Measurements from ENCODE around the gene NT5DC4.
"Not testable (repeated sequence)": the region's sequence is repeated elsewhere in the genome, so short reads cannot be mapped to it uniquely, and the experiment has no call there.

Gene NT5DC4

GRCh38 chr2:112699984-112700667, 20.7 kb upstream of the NT5DC4 start:
- DNase-seq (ENCODE audit: low read depth in 2 of 2): no peak

DNA sequence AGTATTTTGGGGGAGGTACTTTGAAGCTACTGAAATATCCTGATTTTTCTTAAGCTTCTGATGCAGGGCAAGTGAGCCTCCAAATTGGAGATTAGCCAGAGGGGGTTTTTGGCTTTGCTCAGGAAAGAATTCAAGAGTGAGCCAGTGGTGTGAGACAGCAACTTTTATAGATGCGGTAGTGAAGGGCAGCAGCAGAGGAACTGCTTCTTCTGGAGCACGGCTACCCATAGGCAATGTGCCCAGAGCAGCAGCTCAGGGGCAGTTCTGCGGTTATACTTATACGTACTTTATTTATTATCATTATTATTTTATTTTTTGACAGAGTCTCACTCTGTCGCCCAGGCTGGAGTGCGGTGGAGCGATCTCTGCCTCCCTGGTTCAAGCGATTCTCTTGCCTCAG, 19.8 kb upstream of the NT5DC4 start:
- no peak for DNase-seq (ENCODE audit: low read depth in 2 of 2)

DNA sequence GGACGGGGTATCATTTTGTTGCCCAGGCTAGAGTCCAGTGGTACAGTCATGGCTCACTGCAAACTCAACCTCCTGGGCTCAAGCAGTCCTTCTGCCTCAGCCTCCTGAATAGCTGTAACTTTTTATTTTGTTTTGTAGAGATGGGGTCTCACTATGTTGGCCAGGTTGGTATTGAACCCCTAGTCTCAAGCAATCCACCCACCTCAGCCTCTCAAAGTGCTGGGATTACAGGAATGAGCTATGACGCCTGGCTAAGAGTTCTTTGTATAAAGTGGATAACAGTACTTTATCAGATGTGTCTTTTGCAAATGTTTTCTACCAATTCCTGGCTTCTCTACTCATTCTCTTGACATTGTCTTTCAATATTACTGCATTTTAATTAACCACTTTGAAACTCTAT, 17.1 kb upstream of the NT5DC4 start:
- no peak for DNase-seq (ENCODE audit: low read depth in 2 of 2)

- DNase-seq (ENCODE audit: low read depth in 2 of 2): no peak
These were observed 15.2 kb upstream of the NT5DC4 start for GRCh38 chr2:112705575-112705974.

- peak in 1 of 2 experiments; percentile 24 for DNase-seq (ENCODE audit: low read depth in 2 of 2)
These were observed 14.6 kb upstream of the NT5DC4 start for GRCh38 chr2:112706170-112706664.

GRCh38 chr2:112706947-112707346, 13.9 kb upstream of the NT5DC4 start:
- DNase-seq (ENCODE audit: low read depth in 2 of 2): not testable (repeated sequence)

- no peak for DNase-seq (ENCODE audit: low read depth in 2 of 2)
These were observed 11.9 kb upstream of the NT5DC4 start for GRCh38 chr2:112708968-112709367.

GRCh38 chr2:112709703-112710102, 11.1 kb upstream of the NT5DC4 start:
- no peak for DNase-seq (ENCODE audit: low read depth in 2 of 2)

DNA sequence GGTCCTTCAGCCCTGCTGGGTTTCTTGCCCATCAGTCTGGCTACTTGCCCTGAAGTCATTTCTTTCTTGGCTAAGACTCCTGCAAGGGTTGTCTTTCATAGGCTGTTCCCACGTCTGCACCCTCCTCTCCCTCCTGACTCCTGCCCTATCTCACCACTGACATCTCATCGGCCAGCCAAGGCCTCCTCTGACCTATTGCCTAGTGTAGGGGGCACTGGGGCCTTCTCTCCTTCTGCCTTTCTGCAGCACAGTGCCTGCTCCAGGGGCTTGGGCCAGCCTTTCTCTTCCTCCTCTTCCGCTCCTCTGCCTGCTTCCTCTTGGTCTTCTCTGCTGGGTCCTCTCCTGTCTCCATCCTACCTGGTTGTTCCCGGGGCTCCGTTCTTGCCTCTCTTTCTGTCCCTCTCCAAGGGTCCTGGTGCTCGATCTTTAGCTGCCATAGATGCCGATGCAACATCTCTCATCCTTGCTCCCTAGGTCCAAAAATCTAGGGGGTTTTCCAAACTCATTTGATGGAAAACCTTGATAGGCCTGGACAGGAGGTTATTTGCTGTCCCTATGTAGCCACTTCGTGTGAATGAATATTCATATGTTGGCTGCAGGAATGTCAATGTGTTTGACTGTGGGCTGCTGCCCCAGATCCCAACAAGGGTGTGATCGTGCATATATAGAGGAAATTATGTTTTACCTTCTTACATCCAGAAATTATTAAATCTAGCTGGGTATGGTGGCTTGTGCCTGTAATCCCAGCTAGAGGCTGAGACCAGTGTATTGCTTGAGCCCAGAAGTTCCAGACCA, 9.7 kb upstream of the NT5DC4 start:
- no peak for DNase-seq (ENCODE audit: low read depth in 2 of 2)

GRCh38 chr2:112712465-112712864, 8.4 kb upstream of the NT5DC4 start:
- DNase-seq (ENCODE audit: low read depth in 2 of 2): no peak

DNA sequence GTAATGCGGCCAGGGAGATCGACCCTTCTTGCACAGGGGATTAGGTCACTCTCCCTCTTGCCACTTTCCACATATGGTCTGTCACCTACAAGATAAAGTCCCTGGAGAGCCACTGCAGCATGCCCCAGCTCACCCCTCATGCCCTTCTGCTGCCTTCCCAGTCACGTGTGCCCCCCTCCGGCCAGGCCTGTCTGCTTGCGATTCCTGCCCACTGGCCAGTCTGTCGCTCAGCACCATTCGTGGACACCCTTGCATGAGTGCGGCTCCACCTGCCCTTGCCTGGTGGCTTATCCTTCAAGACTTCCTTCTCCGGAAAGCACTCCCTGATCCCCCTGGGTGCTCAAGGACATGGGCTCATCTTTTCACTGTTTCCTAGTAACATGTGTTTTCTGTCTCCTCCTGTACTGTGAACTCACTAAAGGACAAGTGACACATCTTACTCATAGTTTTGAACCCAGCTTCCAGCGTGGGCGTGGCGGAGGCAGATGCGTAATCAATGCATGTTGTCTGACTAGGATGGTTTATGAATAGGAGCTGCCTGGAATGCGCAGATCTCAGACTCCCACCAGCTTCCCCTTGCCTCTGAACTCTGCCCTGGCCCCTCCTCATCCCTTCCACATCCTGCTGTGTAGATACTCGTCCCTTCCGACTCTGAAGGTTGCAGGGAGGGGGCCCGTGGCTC, 7.8 kb upstream of the NT5DC4 start:
- DNase-seq (ENCODE audit: low read depth in 2 of 2): peak; percentile 24 to 32

- no peak for DNase-seq (ENCODE audit: low read depth in 2 of 2)
These were observed 7.3 kb upstream of the NT5DC4 start for GRCh38 chr2:112713585-112713925.

DNA sequence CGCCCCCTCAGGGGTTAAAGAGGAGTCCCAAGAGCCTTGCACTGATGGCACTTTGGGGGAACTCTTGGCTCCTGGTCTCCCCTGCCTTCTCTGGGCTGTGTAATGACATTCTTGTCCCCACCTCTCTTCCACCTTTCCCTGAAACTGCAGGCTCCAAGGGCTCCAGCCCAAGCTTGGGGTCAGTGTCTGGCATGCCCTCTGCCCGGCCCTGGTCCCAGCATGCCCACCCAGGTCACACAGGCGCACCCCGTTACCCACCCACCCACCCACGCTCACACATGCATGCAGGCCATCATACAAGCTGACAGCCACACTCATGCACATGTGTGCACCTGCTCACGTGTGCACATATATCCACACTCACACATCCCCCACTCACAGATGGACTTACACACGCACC, 6.9 kb upstream of the NT5DC4 start:
- no peak for DNase-seq (ENCODE audit: low read depth in 2 of 2)

DNA sequence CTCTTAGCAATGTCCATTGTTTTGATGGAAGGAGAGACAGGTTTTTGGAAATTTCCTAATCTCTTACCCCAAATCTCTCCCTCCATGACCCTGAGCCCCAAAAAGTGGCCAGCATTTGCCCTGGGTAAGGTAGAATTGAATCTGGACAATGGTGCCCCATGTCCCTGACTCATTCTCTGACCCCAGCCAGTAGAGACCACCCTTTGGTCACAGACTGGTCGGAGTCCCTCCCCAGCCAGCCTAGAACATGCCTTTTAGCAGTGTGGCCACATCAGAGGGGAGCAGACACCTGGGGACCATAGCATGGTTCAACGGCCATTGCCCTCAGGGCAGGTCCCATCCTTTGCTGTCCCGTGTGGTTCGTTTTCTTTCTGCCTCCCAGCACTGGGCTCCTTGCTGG, 6.5 kb upstream of the NT5DC4 start:
- DNase-seq (ENCODE audit: low read depth in 2 of 2): no peak

DNA sequence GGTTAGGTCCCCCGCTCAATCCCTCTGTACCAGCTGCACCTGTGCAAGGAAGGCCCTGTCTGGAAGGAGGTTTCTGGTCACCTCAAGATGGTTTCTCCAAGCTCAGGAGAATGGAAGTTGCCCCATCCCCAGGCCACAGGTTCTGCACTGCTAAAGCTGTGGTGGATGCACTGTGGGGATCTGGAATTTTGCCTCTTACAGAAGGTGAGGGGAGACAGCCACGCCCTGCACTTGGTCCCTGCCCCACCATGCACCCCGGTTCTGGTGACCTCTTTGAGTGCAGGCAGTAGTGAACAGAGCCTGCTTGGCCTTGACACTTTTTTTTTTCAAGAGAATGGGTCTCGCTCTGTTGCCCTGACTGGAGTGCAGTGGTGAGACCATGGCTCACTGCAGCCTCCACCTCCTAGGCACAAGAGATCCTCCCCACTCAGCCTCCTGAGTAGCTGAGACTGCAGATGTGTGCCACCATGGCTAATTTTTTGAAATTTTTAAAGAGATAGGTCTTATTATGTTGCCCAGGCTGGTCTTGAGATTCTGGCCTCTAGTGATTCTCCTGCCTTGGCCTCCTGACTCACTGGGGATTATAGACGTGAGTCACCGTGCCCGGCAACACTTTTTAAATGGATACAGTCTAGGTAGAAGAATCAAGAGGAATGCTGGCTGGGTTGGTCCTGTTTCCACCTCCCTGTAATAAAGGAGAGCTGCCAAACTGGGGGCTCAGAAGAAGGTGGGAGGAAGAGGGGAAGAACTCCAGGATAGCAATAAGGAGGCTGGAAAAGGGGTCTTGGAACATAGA, 5.8 kb upstream of the NT5DC4 start:
- no peak for DNase-seq (ENCODE audit: low read depth in 2 of 2)

GRCh38 chr2:112716094-112716493, 4.7 kb upstream of the NT5DC4 start:
- not testable (repeated sequence) for DNase-seq (ENCODE audit: low read depth in 2 of 2)

GRCh38 chr2:112716826-112717352, 3.9 kb upstream of the NT5DC4 start:
- DNase-seq (ENCODE audit: low read depth in 2 of 2): not testable (repeated sequence)

GRCh38 chr2:112718863-112719370, 1.9 kb upstream of the NT5DC4 start:
- no peak for DNase-seq (ENCODE audit: low read depth in 2 of 2)

DNA sequence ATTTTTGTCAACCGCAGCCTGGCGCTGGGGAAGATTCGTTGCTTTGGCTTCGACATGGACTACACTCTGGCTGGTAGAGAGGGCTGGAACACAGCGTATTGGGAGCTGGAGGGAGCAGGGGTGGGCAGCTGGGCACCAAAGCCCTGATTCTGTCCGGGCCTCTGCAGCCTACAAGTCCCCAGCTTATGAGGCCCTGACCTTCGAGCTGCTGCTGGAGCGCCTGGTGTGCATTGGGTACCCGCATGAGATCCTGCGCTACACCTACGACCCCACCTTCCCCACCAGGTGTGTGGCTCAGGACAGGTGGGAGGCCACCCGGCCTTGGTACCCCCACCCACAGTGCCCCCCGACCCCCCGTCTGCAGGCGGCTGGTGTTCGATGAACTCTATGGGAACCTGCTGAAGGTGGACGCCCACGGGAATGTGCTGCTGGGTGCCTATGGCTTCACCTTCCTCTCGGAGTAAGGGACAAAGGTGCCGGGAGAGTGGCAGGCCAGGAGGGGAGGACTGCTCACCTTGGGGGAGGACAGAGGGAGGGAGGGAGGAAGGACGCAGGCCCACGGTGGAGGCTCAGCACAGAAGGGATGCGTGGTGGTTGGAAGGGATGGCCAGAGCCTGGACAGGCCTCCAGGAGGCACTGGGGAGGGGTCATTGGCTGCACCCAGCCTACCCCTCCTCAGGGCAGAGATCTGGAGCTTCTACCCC, 1.2 kb downstream of the NT5DC4 start:
- no peak for DNase-seq (ENCODE audit: low read depth in 2 of 2)

GRCh38 chr2:112722816-112723546, 2.2 kb downstream of the NT5DC4 start:
- no peak for DNase-seq (ENCODE audit: low read depth in 2 of 2)

Data from stimulated activated CD4-positive, alpha-beta T cell treated with anti-CD3 and anti-CD28 coated beads, Interleukin-12 subunit alpha, Interleukin-12 subunit beta, amount 100 ng/mL, for 24 hours (primary cell).